Measurements from ENCODE around the gene C19orf18. TPM values are rescaled to one million over a fixed set of nuclear protein-coding genes. Genes with fewer than 3 reads are reported as not detected.

Gene C19orf18
- total RNA-seq, 3 donors from 2014 or later: 0.44 to 3.3 (median 0.80) TPM

Other genes starting within 250 kb of the C19orf18 start
- gene ZNF671, start 246.9 kb downstream of the C19orf18 start, total RNA-seq: 10 to 100 TPM in 1 of 3 donors, 1 to 10 TPM in 2; 4.0 to 13.5 (median 7.9) TPM
- gene ZNF776, start 227.7 kb downstream of the C19orf18 start, total RNA-seq: 10 to 100 TPM in 2 of 3 donors, 1 to 10 TPM in 1; 8.5 to 31.8 (median 21.0) TPM
- 10 to 100 TPM in 2 of 3 donors, 1 to 10 TPM in 1; 9.9 to 40.5 (median 13.4) TPM for gene ZNF586, start 204.9 kb downstream of the C19orf18 start, total RNA-seq
- 10 to 100 TPM in 2 of 3 donors, 1 to 10 TPM in 1; 4.0 to 71.4 (median 54.9) TPM for gene ZNF552, start 159.6 kb downstream of the C19orf18 start, total RNA-seq
- gene ZNF587B, start 144.2 kb downstream of the C19orf18 start, total RNA-seq: 10 to 100 TPM; 10.7 to 26.6 (median 25.2) TPM
- gene ZNF587, start 124.7 kb downstream of the C19orf18 start, total RNA-seq: 10 to 100 TPM; 14.4 to 45.4 (median 35.1) TPM
- 10 to 100 TPM in 2 of 3 donors, 1 to 10 TPM in 1; 4.8 to 26.1 (median 17.0) TPM for gene ZNF814, start 85.5 kb downstream of the C19orf18 start, total RNA-seq
- gene ZNF417, start 57.9 kb downstream of the C19orf18 start, total RNA-seq: 10 to 100 TPM; 10.1 to 28.7 (median 14.4) TPM
- gene ZNF418, start 39.1 kb downstream of the C19orf18 start, total RNA-seq: 1 to 10 TPM; 3.2 to 8.9 (median 5.9) TPM
- gene ZNF256, start 26.8 kb downstream of the C19orf18 start, total RNA-seq: 1 to 10 TPM; 4.6 to 7.5 (median 7.3) TPM
- gene ZNF606, start 28.3 kb upstream of the C19orf18 start, total RNA-seq: 10 to 100 TPM; 12.0 to 46.5 (median 21.6) TPM
- 1 to 10 TPM in 1 of 3 donors, not detected in 2; 1.3 TPM for gene ZSCAN1, start 59.5 kb upstream of the C19orf18 start, total RNA-seq
- gene ZNF135, start 84.7 kb upstream of the C19orf18 start, total RNA-seq: 10 to 100 TPM in 2 of 3 donors, 1 to 10 TPM in 1; 7.5 to 16.2 (median 14.4) TPM
- gene ZSCAN18, start 123.7 kb upstream of the C19orf18 start, total RNA-seq: 10 to 100 TPM; 29.1 to 94.4 (median 66.2) TPM
- gene ZNF329, start 176.3 kb upstream of the C19orf18 start, total RNA-seq: 10 to 100 TPM in 2 of 3 donors, 1 to 10 TPM in 1; 6.9 to 20.8 (median 13.8) TPM
- 10 to 100 TPM; 21.9 to 46.5 (median 39.0) TPM for gene ZNF274, start 208.5 kb upstream of the C19orf18 start, total RNA-seq

Data from breast epithelium (tissue), 3 donors.